NCI-H1436 treated with DMSO at 0.1 percent for 48 hours (cell line): ENCODE results near the gene PPP2R2D.
"Not testable (repeated sequence)": the region's sequence is repeated elsewhere in the genome, so short reads cannot be mapped to it uniquely, and the experiment has no call there.

Source experiments
- DNase-seq: peaks from one replicate; lab custom pipeline; 2025; lab: John Stamatoyannopoulos, UW

The PPP2R2D gene

GRCh38 chr10:131908151-131908550, 7.3 kb downstream of the PPP2R2D start:
- DNase-seq, result no peak

DNA sequence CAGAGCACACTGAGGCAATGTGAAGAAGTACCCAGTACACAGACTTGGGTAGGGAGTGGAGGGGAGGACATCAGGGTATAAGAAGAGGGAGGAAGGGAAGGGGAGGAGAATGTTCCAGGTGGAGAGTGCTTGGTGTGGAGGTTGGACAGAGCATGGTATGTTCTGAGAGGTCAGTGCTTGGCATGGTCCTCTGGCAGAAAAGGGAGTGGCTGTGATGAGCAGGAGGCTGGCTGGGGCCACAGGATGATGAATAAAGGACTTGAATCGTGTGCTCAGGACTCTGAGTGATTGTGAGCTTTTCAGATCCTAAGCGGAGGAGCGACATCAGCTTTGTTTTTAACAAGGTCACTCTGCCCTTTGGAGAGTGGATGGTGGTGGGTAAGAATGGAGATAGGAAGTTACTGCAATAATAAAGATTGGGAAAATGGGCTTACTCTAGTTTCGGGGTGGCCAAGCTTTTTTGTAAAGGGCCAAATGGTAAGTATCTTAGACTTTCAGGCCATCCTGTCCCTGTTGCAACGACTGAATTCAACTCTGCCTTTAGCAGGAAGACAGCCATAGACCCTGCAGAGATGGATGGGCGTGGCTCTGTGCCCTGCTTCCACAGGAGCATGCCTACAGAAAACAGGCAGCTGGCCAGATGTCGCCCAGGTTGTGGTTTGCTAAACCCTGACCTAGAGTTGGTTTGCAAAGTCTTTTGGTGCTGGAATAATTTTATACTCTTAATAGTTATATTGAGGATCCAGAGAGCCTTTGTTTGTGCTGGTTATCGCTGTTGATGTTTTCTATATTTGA, 8.4 kb downstream of the PPP2R2D start:
- no peak for DNase-seq

DNA sequence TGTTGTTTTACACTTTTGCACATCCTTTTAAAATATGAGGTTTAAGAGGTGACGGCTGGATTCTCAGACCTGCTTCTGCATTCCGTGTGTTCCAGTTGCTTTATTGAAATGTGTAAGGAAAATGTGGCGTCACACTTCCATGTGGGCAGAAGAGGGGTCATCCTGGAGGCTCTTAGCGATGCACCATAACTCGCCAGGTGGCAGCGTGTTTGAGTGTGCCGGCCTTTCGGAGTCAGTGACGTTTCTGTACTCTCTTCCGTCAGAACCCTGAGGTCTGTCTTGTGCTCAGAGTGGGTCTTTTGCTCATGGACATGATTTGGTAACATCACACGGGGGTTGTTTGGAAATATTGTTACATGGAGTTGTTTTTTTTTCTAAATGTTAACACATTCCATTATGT, 9.1 kb downstream of the PPP2R2D start:
- no peak for DNase-seq

DNA sequence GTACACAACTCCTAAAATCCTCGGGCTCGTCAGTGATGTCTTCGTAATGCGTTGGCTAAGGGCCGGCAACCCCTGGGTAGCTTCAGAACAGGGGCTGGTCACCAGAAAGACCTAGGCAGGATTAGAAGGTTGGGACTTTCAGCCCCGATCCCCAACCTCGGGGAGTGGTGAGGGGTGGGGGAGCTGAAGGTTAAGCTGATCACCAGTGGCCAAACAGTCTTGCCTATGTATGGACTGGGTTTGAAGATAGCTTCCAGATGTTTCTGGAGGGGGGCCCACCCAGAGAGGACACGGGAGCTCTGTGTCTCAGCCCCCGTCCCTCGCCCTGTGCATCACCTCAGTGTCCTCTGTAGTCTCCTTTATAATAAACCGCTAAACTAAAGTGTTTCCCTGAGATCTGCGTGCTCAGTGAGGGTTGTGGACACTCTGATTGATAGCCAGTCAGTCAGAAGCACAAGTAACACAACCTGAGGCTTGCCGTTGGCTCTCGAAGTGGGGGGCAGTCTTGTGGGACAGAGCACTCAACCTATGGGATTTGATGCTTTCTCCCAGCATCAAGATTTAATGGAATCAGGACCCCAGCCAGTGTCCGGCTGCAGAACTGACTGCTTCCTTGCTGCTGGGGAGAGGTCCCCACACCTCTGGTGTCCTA, 10.0 kb downstream of the PPP2R2D start:
- no peak for DNase-seq

GRCh38 chr10:131911451-131911850, 10.6 kb downstream of the PPP2R2D start:
- no peak for DNase-seq

DNA sequence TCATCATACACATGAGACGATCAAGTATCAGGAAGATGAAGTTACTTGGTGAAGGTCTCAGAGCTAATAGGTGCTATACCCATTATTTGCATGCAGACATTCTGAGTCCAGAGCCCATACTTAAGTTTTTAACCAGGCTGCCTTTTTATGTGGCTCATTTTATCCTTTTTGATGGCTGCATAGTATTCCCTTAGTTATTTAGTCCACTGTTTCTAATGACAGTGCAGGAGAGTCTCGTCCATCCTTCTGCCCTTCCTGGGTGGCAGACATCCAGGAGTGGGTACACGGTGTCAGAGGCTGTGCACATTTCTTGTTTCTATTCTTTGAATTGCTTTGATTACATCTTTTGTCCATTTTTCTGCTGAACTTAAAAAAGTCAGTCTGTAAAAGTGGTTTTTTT, 11.8 kb downstream of the PPP2R2D start:
- no peak for DNase-seq

- no peak for DNase-seq
Observed at GRCh38 chr10:131915484-131915883, 14.7 kb downstream of the PPP2R2D start.

GRCh38 chr10:131915990-131916766, 15.4 kb downstream of the PPP2R2D start:
- DNase-seq, result no peak

DNA sequence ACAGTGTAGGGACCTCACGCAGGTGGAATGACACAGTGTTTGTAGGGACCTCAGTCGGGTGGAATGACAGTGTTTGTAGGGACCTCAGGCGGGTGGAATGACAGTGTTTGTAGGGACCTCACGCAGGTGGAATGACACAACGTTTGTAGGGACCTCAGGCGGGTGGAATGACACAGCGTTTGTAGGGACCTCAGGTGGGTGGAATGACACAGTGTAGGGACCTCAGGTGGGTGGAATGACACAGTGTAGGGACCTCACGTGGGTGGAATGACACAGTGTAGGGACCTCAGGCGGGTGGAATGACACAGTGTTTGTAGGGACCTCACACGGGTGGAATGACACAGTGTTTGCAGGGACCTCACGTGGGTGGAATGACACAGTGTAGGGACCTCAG, 16.0 kb downstream of the PPP2R2D start:
- not testable (repeated sequence) for DNase-seq

GRCh38 chr10:131917496-131917895, 16.7 kb downstream of the PPP2R2D start:
- not testable (repeated sequence) for DNase-seq

GRCh38 chr10:131919461-131919860, 18.7 kb downstream of the PPP2R2D start:
- not testable (repeated sequence) for DNase-seq

- DNase-seq, result no peak
Observed at GRCh38 chr10:131920151-131920550, 19.3 kb downstream of the PPP2R2D start.

DNA sequence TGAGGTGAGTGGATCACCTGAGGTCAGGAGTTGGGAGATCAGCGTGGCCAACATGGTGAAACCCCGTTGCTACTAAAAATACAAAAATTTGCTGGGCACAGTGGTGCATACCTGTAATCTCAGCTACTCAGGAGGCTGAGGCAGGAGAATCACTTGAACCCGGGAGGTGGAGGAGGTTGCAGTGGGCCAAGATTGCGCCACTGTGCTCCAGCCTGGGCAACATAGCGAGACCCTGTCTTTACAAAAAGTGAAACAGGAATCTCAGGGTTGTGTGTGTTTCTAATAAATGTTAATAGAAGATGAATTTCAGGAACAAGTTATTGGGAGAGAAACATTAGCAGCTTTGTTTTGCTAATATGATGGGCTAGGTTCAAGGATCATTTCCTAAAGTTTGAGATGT, 19.9 kb downstream of the PPP2R2D start:
- DNase-seq, result no peak

GRCh38 chr10:131921184-131921583, 20.4 kb downstream of the PPP2R2D start:
- DNase-seq, result no peak

GRCh38 chr10:131923038-131923756, 22.4 kb downstream of the PPP2R2D start:
- DNase-seq, result no peak

DNA sequence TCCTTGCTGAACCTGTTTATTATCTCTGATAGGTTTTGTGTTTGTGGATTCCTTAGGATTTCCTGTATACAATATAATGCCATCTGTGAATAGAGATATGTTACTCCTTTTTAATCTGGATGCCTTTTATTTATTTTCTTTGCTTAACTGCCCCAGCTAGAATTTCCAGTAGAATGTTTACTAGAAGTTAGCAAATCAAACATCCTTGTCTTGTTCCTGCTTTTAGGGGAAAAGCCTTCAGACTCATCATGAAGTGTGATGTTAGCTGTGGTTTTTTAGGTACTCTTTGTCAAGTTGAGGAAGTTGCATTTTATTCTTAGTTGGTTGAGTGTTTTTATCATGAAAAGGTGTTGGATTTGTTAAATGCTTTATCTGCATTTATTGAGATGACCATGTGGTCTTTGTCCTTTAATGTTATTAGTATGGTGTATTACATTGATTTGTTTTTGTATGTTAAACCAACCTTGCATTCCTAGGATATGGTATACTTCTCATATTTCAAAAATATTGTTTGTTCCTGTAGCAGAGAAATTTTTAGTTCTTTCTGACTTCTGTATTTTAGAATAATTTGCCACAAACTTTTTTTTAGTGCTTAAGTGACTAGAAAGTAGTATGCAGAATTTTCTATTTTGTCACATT, 24.3 kb downstream of the PPP2R2D start:
- DNase-seq, result no peak

GRCh38 chr10:131925716-131926115, 24.9 kb downstream of the PPP2R2D start:
- DNase-seq, result no peak

GRCh38 chr10:131926253-131926652, 25.4 kb downstream of the PPP2R2D start:
- DNase-seq, result no peak

- DNase-seq, result no peak
Observed at GRCh38 chr10:131926743-131927595, 26.2 kb downstream of the PPP2R2D start.

DNA sequence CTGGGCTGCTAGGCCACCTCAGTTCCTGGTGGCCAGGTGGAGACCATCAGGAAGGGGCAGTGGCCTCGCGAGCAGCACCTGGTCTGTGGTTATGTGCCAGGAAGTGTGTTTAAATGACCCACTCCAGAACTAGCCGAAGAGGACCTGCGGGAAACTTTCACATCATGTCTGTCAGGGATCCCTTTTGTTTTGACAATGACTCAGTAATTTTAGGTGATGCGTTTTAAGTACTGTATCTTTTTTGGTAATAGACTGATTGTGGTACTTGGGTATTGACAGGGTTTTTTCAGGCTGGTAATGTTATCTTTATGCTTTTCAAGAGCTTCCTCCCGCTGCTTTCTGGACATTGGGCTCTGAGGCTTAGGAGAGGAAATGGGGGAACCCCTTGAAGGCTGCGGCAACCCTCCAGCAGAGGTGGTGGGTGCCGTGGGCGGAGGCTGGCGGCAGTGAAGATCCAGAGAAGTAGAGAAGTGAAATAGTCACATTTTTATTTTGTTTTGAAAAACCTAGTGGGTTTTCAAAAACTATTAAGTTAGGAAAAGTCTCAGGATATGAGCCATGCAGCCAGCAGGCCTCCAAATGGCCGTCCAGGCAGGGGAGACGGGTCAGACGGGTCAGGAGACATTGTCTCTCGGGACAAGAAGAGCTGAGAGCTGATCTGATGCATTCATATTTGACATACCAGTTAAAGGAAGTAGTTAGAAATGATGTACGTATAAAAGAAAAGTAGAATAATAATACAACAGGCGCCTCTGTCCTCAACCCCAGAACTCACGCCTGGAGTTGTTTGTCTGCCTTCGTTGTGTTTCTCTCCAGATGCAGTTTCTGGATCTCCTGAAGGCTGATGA, 27.7 kb downstream of the PPP2R2D start:
- DNase-seq, result no peak
